GM12878 (cell line): ENCODE results near the gene MYOM1.

Experiments
- NR2F1 ChIP-seq: fragments of 450-650 bp; conservative IDR thresholded peaks from 2 replicates; pipeline ENCODE4 v1.6.1; 2017; ENCODE audit warnings: mild to moderate bottlenecking
- REST ChIP-seq: IDR thresholded peaks from 2 replicates; pipeline ENCODE4 v1.6.1; 2012; ENCODE audit warnings: mild to moderate bottlenecking, low read depth, low read length
- SREBF2 ChIP-seq: IDR thresholded peaks from 2 replicates; pipeline ENCODE4 v1.6.1; 2012; ENCODE audit warnings: mild to moderate bottlenecking, low read length
- SUZ12 ChIP-seq: fragments of 200-600 bp; sonication (generic); IDR thresholded peaks from one replicate; pipeline ENCODE4 v1.6.1; 2018; ENCODE audit warnings: antibody characterized with exemption, mild to moderate bottlenecking; ENCODE audit not compliant: unreplicated experiment
- ZNF207 ChIP-seq: fragments of 450-650 bp; IDR thresholded peaks from 2 replicates; pipeline ENCODE4 v1.6.1; 2014; ENCODE audit warnings: antibody characterized with exemption, mild to moderate bottlenecking, borderline replicate concordance
- ZNF384 ChIP-seq: IDR thresholded peaks from 2 replicates; pipeline ENCODE4 v1.6.1; 2012; ENCODE audit warnings: low read depth, mild to moderate bottlenecking, low read length, improper control_type of control experiment, borderline replicate concordance
- ZSCAN29 ChIP-seq: fragments of 450-650 bp; IDR thresholded peaks from 2 replicates; pipeline ENCODE4 v1.6.1; 2017; ENCODE audit warnings: mild to moderate bottlenecking, moderate library complexity
- ZZZ3 ChIP-seq: IDR thresholded peaks from 2 replicates; pipeline ENCODE4 v1.6.1; 2011; ENCODE audit warnings: low read depth; ENCODE audit not compliant: control insufficient read depth, insufficient read length

- TF ChIP-seq SUZ12 (no peak), NR2F1 (no peak), ZSCAN29 (no peak), SREBF2 (no peak), ZZZ3 (no peak), ZNF384 (no peak), REST (no peak), ZNF207 (no peak)
Measured at GRCh38 chr18:3057526-3057925, 162.2 kb downstream of the MYOM1 start.
